ENCODE measurements around the gene ATG3. TPM values are rescaled to one million over a fixed set of nuclear protein-coding genes. Genes with fewer than 3 reads are reported as not detected.

The ATG3 gene
- total RNA-seq, 6 experiments from 2014 or later: 19.9 to 57.8 (median 27.1) TPM

DNA sequence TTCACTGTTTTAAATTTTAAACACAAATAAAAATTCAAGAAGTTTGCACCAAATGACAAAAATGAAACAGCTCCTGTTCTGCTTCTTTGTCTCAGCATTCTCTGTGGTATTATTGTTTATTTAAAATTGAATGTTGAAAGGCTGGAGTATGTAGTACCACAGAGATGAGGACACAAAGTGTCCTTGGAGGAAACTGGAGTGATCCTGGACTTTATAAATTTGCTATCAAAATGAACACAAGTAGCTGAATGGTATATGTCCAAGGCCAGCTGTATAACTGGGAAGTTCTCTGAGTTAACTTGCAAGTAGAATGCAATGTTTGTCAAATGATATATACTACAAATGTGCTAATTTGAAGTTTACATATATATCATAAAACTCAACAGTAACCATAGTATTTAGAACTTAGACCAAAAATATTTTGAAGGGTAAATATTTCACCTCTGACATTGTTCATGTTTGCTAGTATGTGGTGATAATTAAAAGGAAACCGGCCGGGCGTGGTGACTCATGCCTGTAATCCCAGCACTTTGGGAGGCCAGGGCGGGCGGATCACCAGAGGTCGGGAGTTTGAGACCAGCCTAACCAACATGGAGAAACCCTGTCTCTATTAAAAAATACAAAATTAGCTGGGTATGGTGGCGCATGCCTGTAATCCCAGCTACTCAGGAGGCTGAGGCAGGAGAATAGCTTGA lies 74.8 kb downstream of the ATG3 start:
- ATAC-seq (no peak), DNase-seq (no peak)
- intact Hi-C loops (cut with DNase I): no loop called here
- 70% methylated on average over 7 of the region's 7 CpGs for WGBS (ENCODE audit: insufficient coverage, low coverage, low lambda C conversion rate, missing lambda C conversion rate)
- H3K36me3 ChIP-seq: no peaks in the 10 kb centered on the region
- no peaks in the 10 kb centered on the region for H3K4me1 ChIP-seq
- no peaks in the 10 kb centered on the region for H3K9me3 ChIP-seq
- H3K4me3 ChIP-seq: no peak overlapping the region
- TF ChIP-seq POLR2A (IDR thresholded peaks at IDR 0.05): no peak
- TF ChIP-seq, protein P1, sequence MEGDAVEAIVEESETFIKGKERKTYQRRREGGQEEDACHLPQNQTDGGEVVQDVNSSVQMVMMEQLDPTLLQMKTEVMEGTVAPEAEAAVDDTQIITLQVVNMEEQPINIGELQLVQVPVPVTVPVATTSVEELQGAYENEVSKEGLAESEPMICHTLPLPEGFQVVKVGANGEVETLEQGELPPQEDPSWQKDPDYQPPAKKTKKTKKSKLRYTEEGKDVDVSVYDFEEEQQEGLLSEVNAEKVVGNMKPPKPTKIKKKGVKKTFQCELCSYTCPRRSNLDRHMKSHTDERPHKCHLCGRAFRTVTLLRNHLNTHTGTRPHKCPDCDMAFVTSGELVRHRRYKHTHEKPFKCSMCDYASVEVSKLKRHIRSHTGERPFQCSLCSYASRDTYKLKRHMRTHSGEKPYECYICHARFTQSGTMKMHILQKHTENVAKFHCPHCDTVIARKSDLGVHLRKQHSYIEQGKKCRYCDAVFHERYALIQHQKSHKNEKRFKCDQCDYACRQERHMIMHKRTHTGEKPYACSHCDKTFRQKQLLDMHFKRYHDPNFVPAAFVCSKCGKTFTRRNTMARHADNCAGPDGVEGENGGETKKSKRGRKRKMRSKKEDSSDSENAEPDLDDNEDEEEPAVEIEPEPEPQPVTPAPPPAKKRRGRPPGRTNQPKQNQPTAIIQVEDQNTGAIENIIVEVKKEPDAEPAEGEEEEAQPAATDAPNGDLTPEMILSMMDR (IDR thresholded peaks at IDR 0.05): no peak
- H3K27ac ChIP-seq: no peak overlapping the region
- H3K27me3 ChIP-seq: no peaks in the 10 kb centered on the region

DNA sequence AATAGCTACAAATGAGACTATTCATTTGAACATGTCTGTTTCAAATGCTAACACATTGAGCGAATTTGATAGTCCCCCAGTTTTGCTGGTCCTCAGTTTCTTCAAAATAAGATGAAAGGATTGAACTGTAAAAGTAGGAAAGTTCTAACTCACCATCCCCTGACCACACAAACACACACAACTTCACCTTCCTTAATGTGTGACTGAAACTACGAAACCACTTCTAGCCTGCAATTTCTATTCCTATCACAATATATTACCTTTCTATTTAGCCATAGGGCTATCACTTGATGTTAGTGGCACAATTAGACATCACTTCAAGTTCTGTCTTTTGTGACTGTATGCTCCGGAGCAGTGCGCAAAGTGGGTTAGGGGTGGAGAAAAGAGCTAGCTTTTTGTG lies 77.4 kb downstream of the ATG3 start:
- Histone ChIP-seq H3K9me3 (no peaks in the 10 kb centered on the region), H3K36me3 (no peaks in the 10 kb centered on the region), H3K27ac (no peak overlapping the region), H3K4me1 (no peaks in the 10 kb centered on the region), H3K4me3 (no peak overlapping the region), H3K27me3 (no peaks in the 10 kb centered on the region)
- no peak for TF ChIP-seq POLR2A (IDR thresholded peaks at IDR 0.05)
- TF ChIP-seq, protein P1 (IDR thresholded peaks at IDR 0.05): no peak
- DNase-seq: no peak
- intact Hi-C loops (cut with DNase I): no loop called here
- 74% methylated on average over 4 of the region's 4 CpGs for WGBS (ENCODE audit: insufficient coverage, low coverage, low lambda C conversion rate, missing lambda C conversion rate)
- ATAC-seq: no peak

DNA sequence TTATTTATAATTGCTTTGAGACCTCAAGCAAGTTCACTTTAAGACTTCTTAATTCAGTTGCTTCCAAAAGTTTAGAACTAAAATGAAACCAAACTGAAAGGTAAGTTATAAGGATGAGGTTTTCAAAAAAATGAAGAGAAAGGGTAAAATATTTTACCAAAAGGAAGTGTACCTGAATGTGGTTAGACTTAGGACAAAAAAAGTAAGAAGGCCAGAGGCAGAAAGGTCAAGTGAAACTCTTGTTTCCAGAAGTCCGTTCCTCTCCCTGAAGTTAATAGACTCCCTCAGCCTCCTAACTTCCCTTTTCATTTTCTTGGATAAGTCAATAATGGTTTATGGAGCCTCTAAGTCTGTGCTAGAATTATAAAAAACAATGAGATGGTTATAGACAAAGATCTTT lies 79.1 kb downstream of the ATG3 start:
- H3K4me3 ChIP-seq: no peak overlapping the region
- TF ChIP-seq, protein P1 (IDR thresholded peaks at IDR 0.05): no peak
- TF ChIP-seq POLR2A (IDR thresholded peaks at IDR 0.05): no peak
- no peaks in the 10 kb centered on the region for H3K36me3 ChIP-seq
- intact Hi-C loops (cut with DNase I): no loop called here
- DNase-seq (no peak), ATAC-seq (no peak)
- WGBS (ENCODE audit: insufficient coverage, low coverage, low lambda C conversion rate, missing lambda C conversion rate): 33% methylated on average over 1 of the region's 1 CpG
- no peaks in the 10 kb centered on the region for H3K4me1 ChIP-seq
- no peaks in the 10 kb centered on the region for H3K27me3 ChIP-seq
- H3K9me3 ChIP-seq: no peaks in the 10 kb centered on the region
- H3K27ac ChIP-seq: no peak overlapping the region

Other genes with a start within 250 kb of the ATG3 start
- gene CD200, start 228.8 kb downstream of the ATG3 start, total RNA-seq: under 1 TPM in 2 of 6 experiments, not detected in 4; 0.25 to 0.40 TPM
- gene BTLA, start 62.5 kb downstream of the ATG3 start, total RNA-seq: under 1 TPM in 4 of 6 experiments, not detected in 2; 0.24 to 0.61 (median 0.36) TPM
- gene SLC35A5, start 83 bp upstream of the ATG3 start, total RNA-seq: 10 to 100 TPM; 12.2 to 24.0 (median 17.7) TPM
- 1 to 10 TPM in 4 of 6 experiments, under 1 TPM in 2; 0.55 to 5.8 (median 1.3) TPM for gene CCDC80, start 79.2 kb upstream of the ATG3 start, total RNA-seq